Fibroblast of villous mesenchyme (primary cell): ENCODE results near the gene KRT14. TPM values are rescaled to one million over a fixed set of nuclear protein-coding genes. Genes with fewer than 3 reads are reported as not detected.
"Not testable (repeated sequence)": the region's sequence is repeated elsewhere in the genome, so short reads cannot be mapped to it uniquely, and the experiment has no call there.

Experiments
- DNase-seq: peaks from one replicate; pipeline ENCODE4 v3.0.0-alpha.2; 2010; ENCODE audit warnings: low read depth
- H3K4me3 ChIP-seq: 2 replicates; pipeline ENCODE4 v1.5.1; 2011; ENCODE audit warnings: low read depth, mild to moderate bottlenecking, low read length
- CTCF ChIP-seq: IDR thresholded peaks from 2 replicates; pipeline ENCODE4 v1.5.1; 2012; ENCODE audit warnings: low read depth, mild to moderate bottlenecking, low read length; ENCODE audit not compliant: insufficient read depth
- total RNA-seq: library from RNA; depleted of rRNA; stranded (reverse); fragments of >200 nt; gene quantifications from 2 replicates; pipeline ENCODE4 v1.2.3, GENCODE V29; 2012

KRT14 gene
- total RNA-seq, 1 donor = not detected

DNA sequence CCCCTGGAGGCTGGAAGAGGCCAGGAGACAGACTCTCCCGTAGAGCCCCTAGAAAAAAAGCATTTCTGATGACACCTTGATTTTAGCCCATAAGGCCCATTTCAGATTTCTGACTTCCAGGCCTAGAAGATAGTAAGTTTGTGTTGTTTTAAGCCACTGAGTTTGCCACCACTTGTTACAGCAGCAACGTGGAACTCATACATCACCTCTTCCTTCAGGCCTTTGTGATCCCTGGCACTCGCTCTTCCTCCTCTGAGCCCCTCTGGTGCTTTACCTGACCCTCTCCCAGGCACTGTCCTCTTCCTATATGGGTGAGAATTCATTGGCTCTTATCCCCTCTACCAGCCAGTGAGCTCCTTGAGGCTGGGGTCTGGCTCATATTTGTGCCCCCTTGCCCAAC is 39.9 kb downstream of the KRT14 start:
- DNase-seq = no peak
- H3K4me3 ChIP-seq = no peak overlapping the region
- no peak for TF ChIP-seq CTCF

- no peak for TF ChIP-seq CTCF
- H3K4me3 ChIP-seq = no peak overlapping the region
- DNase-seq = no peak
Measured at GRCh38 chr17:41545829-41546410, 40.8 kb downstream of the KRT14 start.

- no peak for DNase-seq
- no peak overlapping the region for H3K4me3 ChIP-seq
- TF ChIP-seq CTCF = no peak
Measured at GRCh38 chr17:41544935-41545334, 41.8 kb downstream of the KRT14 start.

DNA sequence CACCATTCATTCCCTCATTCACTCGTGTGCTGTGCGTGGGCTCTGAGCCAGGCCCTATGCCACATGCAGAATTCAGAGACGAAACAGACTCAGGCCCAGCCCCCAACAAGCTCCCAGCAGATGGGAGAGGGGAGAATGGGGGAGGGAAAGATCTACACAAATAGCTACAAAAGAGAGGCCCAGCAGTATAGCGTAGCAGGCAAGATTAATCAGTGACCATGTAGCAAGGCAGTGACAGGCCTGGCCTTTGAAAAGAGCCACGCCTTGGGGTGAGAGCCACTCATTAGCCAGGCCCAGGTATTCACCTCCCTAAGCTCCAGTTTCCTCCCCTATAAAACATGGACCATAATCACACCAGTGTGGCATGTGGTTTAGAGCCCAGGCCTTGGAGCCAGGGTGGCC is 42.2 kb downstream of the KRT14 start:
- no peak overlapping the region for H3K4me3 ChIP-seq
- no peak for DNase-seq
- TF ChIP-seq CTCF = no peak

DNA sequence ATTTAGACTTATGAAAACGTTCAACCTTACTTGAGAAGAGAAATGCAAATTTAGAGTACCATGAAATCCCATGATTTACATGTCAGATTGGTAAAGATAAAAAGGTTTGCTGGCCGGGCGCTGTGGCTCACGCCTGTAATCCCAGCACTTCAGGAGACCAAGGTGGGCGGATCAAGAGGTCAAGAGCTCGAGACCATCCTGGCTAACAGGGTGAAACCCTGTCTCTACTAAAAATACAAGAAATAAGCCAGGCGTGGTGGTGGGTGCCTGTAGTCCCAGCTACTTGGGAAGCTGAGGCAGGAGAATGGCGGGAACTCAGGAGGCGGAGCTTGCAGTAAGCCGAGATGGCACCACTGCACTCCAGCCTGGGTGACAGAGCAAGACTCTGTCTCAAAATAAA is 43.9 kb downstream of the KRT14 start:
- not testable (repeated sequence) for DNase-seq, H3K4me3 ChIP-seq

DNA sequence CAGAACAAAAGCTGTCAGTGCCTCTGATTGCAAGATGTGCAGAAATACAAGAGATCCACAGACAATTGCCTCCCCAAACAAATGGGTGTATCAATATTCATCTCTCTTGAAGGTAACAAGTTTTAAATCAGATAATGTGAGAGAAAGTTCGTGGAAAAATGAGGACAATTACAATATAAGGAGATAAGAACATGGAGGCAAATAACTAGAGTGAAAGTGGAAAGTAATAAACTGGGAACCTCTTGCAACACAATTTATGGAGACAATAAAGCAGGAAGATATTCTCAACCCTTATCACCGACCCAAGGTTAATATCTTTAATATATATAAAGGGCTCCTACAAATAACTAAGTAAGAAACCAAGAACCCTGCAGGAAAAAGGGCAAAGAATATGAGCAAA is 44.3 kb downstream of the KRT14 start:
- no peak overlapping the region for H3K4me3 ChIP-seq
- peak; percentile 10 for DNase-seq
- TF ChIP-seq CTCF = no peak

DNA sequence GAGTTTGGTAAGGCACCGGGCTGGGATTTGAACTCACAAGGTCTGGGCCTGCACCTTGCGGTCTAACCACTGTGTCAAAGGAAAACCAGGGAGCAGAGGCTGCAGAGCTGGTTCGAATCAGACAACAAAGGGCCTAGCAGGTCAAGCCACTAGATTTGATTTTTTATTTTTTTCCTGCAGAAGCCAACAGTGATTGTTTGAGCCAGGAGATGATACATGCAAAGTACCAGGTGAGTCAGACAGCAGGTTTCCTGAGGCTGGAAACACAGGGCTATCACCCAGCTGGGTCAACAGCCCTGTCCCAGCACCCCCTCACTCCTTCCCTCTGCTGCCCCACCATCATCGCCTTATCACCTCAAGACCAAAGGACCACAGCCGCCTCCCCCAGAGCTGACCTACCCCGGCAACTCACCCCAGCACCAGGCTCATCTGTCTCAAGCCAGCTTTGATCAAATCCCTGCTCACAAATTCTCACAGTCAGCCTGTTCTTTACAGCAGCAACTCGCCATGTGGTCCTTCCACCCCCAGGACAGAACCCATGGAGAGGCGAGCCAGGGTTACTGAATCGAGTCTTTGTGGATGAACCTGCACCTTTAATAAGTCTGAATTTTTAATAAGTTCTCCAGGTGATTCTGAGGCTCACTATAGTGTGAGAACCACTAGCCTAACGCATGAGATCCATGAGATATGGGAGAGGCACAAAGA is 45.6 kb downstream of the KRT14 start:
- no peak for TF ChIP-seq CTCF
- DNase-seq = no peak

More for the DNA sequence above, 45.6 kb downstream of the KRT14 start:
- no peak overlapping the region for H3K4me3 ChIP-seq
